ENCODE measurements around the gene KCNMA1. TPM values are rescaled to one million over a fixed set of nuclear protein-coding genes. Genes with fewer than 3 reads are reported as not detected.

The KCNMA1 gene
- total RNA-seq, 1 donor from 2014 or later = 41.3 TPM

DNA sequence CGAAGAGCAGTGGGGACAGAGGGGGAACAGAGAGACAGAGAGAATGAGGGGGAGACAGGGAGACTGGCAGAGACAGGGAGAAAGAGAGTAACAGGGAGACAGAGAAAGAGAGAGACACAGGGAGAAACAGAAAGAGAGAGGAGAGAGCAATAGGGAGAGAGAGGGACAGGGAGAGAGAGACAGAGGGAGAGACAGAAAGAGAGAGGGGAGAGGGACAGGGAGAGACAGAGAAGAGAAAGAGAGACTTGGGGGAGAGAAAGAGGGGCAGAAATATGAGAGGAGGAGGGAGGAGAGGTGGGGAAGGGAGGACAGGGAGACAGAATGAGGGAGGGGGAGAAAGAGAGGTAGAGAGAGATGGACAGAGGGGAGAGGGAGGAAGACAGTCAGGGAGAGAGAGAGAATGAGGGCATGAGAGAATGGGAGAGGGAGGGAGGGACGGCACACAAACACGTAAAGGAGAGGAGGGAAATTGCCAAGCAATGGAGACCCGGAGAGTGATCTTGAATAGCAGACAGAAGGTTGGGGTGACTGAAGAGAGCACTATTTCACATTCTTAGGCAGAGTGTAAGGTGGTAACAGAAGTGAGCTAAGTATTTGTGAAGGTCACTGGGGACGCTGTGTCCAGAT is 33.3 kb upstream of the KCNMA1 start:
- no peaks in the 10 kb centered on the region for H3K9me3 ChIP-seq
- no peak overlapping the region for H3K27ac ChIP-seq
- no peak for DNase-seq
- TF ChIP-seq, protein P1, sequence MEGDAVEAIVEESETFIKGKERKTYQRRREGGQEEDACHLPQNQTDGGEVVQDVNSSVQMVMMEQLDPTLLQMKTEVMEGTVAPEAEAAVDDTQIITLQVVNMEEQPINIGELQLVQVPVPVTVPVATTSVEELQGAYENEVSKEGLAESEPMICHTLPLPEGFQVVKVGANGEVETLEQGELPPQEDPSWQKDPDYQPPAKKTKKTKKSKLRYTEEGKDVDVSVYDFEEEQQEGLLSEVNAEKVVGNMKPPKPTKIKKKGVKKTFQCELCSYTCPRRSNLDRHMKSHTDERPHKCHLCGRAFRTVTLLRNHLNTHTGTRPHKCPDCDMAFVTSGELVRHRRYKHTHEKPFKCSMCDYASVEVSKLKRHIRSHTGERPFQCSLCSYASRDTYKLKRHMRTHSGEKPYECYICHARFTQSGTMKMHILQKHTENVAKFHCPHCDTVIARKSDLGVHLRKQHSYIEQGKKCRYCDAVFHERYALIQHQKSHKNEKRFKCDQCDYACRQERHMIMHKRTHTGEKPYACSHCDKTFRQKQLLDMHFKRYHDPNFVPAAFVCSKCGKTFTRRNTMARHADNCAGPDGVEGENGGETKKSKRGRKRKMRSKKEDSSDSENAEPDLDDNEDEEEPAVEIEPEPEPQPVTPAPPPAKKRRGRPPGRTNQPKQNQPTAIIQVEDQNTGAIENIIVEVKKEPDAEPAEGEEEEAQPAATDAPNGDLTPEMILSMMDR (IDR thresholded peaks at IDR 0.05) = no peak
- no peak for ATAC-seq
- intact Hi-C loops (cut with DNase I) = no loop called here
- no peaks in the 10 kb centered on the region for H3K4me1 ChIP-seq
- H3K4me3 ChIP-seq = no peak overlapping the region
- no peaks in the 10 kb centered on the region for H3K27me3 ChIP-seq (ENCODE audit: low read depth)
- no peaks in the 10 kb centered on the region for H3K36me3 ChIP-seq

DNA sequence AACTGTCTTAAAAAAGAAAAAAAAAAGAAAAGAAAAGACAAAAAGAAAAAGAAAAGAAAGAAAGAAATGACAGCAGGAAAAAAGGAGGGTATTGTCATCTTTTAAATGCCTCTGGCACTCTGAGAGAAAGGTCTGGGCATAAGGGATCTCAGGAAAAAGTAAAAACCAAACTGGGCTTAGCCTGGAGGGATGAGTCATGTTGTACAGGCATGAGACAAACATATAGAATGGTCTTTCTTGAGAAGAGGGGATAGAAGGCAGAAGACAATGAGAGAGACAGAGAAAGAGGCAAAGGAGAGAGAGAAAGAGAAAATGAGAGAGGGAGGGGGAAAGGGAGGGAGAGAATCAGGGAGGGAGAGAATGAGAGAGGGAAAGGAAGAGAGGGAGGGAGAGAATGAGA is 32.3 kb upstream of the KCNMA1 start:
- ATAC-seq (no peak), DNase-seq (no peak)
- H3K27ac ChIP-seq = no peak overlapping the region
- no peaks in the 10 kb centered on the region for H3K36me3 ChIP-seq
- intact Hi-C loops (cut with DNase I) = no loop called here
- H3K27me3 ChIP-seq (ENCODE audit: low read depth) = no peaks in the 10 kb centered on the region
- no peak overlapping the region for H3K4me3 ChIP-seq
- H3K4me1 ChIP-seq = no peaks in the 10 kb centered on the region
- no peaks in the 10 kb centered on the region for H3K9me3 ChIP-seq
- TF ChIP-seq, protein P1 (IDR thresholded peaks at IDR 0.05) = no peak

DNA sequence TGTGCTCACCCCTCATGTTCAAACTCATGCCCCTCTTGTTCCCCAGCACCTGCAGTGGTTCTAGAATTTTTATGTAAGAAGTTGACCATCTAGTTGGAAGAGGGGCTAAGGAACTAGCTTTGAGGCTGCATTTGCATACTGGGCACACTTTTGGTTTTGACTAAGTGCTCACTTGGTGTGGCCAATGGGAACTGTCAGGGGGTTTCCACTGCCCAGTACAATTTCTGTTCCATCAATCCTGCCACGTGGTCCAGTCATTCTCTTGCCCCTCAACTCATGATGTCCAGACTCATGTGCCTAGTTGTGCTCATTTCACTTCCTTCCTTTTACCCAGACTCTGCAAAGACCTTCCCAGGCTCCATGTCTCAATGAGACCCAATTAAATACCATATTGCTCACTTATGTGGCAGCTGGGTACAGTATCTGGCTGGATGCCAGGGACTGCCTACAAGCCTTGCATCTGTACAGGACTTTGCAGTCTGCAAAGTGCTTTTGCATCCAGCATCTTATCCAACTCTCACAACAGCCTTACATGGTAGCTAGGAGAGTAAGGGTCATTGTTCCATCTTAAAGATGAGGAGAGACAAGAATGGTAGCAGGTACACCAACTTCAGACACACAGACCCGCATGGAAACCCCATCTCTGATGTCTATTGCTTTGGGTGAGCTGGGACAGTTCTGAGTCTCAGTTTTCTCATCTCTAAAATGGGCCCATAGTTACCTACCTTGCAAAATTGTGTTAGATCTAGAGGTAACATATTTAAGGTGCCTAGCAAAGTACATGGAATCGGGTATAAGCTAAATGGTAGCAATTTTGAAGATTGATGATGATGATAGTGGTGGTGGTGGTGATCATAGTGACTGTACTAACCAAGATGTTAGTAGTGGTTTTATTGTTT is 30.1 kb upstream of the KCNMA1 start:
- intact Hi-C loops (cut with DNase I) = no loop called here
- Histone ChIP-seq H3K27ac (no peak overlapping the region), H3K27me3 (ENCODE audit: low read depth) (no peaks in the 10 kb centered on the region), H3K9me3 (no peaks in the 10 kb centered on the region), H3K36me3 (no peaks in the 10 kb centered on the region), H3K4me3 (no peak overlapping the region), H3K4me1 (no peaks in the 10 kb centered on the region)
- TF ChIP-seq, protein P1 (IDR thresholded peaks at IDR 0.05) = no peak
- DNase-seq (no peak), ATAC-seq (no peak)

DNA sequence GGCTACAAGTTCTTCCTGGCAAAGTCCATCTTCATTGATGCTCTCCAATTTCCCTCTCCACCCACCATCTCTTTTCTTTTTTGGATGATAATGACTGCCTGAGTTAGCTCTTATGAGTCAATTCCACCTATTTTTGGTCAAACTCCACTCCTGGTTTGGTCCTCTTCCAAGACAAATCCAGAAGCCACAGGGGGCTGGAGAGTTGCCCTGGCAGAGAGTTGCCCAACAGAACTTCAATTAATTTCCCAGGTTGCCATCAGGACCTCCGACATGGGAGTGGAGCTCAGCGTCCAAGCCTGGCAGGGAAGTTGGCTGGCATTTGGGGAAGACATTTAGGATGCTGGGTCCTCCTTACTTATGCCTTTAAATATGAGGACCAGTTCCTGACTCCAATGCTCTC is 29.2 kb upstream of the KCNMA1 start:
- TF ChIP-seq, protein P1 (IDR thresholded peaks at IDR 0.05) = no peak
- no peak overlapping the region for H3K27ac ChIP-seq
- no peaks in the 10 kb centered on the region for H3K36me3 ChIP-seq
- no peaks in the 10 kb centered on the region for H3K27me3 ChIP-seq (ENCODE audit: low read depth)
- H3K9me3 ChIP-seq = no peaks in the 10 kb centered on the region
- intact Hi-C loops (cut with DNase I) = no loop called here
- no peak for DNase-seq
- no peak for ATAC-seq
- H3K4me3 ChIP-seq = no peak overlapping the region
- H3K4me1 ChIP-seq = no peaks in the 10 kb centered on the region

DNA sequence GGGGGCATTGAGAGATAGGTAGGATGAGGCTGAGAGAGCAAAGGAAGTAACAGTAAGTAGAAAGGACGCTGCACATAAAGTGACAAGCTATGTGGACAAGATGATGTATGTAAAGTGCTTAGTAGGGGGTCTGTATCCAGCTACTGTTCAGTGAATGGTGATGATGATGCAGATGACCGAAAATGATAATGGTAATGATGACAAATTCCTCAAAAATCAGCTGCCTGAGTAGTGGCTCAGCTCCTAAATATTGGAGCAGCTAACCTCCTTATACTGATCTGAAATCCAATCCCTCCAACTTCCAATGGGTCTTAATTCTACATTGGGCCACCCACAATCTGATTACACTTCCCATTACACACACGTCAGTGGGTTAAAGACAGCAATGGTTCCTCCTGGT is 27.1 kb upstream of the KCNMA1 start:
- TF ChIP-seq, protein P1 (IDR thresholded peaks at IDR 0.05) = no peak

More for the DNA sequence above, 27.1 kb upstream of the KCNMA1 start:
- intact Hi-C loops (cut with DNase I) = no loop called here
- H3K27me3 ChIP-seq (ENCODE audit: low read depth) = no peaks in the 10 kb centered on the region
- H3K4me1 ChIP-seq = no peaks in the 10 kb centered on the region
- no peak for ATAC-seq
- H3K9me3 ChIP-seq = no peaks in the 10 kb centered on the region
- H3K27ac ChIP-seq = no peak overlapping the region
- H3K4me3 ChIP-seq = no peak overlapping the region
- no peak for DNase-seq
- no peaks in the 10 kb centered on the region for H3K36me3 ChIP-seq
